ENCODE data around the gene GALT. TPM values are rescaled to one million over a fixed set of nuclear protein-coding genes. Genes with fewer than 3 reads are reported as not detected.
A peak's percentile ranks its signal among the peaks of the same experiment; 100 is the strongest.
"Not testable (repeated sequence)": the region's sequence is repeated elsewhere in the genome, so short reads cannot be mapped to it uniquely, and the experiment has no call there.

Gene GALT
- total and polyA plus RNA-seq, 2 donors from 2014 or later: 49.2 to 83.7 TPM

- no peaks in the 10 kb centered on the region for H3K27me3 ChIP-seq (ENCODE audit: control insufficient read depth, insufficient read depth, low read length)
- no peaks in the 10 kb centered on the region for H3K9me3 ChIP-seq (ENCODE audit: control insufficient read depth in 2 of 3, insufficient read depth in 1 of 3, low read length in 3 of 3)
- TF ChIP-seq, protein P1, sequence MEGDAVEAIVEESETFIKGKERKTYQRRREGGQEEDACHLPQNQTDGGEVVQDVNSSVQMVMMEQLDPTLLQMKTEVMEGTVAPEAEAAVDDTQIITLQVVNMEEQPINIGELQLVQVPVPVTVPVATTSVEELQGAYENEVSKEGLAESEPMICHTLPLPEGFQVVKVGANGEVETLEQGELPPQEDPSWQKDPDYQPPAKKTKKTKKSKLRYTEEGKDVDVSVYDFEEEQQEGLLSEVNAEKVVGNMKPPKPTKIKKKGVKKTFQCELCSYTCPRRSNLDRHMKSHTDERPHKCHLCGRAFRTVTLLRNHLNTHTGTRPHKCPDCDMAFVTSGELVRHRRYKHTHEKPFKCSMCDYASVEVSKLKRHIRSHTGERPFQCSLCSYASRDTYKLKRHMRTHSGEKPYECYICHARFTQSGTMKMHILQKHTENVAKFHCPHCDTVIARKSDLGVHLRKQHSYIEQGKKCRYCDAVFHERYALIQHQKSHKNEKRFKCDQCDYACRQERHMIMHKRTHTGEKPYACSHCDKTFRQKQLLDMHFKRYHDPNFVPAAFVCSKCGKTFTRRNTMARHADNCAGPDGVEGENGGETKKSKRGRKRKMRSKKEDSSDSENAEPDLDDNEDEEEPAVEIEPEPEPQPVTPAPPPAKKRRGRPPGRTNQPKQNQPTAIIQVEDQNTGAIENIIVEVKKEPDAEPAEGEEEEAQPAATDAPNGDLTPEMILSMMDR (IDR thresholded peaks at IDR 0.05; ENCODE audit: borderline replicate concordance, extremely low read depth, insufficient read depth): no peak
- intact Hi-C loops (cut with DNase I): no loop called here
- peak overlapping the region; percentile 80 to 88 (median 85) for H3K4me3 ChIP-seq (ENCODE audit: low read length in 3 of 3)
- no peak for FAIRE-seq
- no peak for DNase-seq
- peak overlapping the region; percentile 74 to 87 for H3K27ac ChIP-seq (ENCODE audit: low read depth in 2 of 2, low read length in 2 of 2)
- H3K9ac ChIP-seq (ENCODE audit: low read length in 3 of 3): peak overlapping the region; percentile 78 to 90 (median 78)
- peaks cover 2 to 7% (median 2%) of the 10 kb centered on the region in 3 donors for H3K36me3 ChIP-seq (ENCODE audit: control insufficient read depth in 2 of 3, insufficient read depth in 3 of 3, low read length in 3 of 3)
- H3K4me1 ChIP-seq (ENCODE audit: control insufficient read depth in 2 of 3, insufficient read depth in 2 of 3, low read depth in 1 of 3, low read length in 3 of 3): peaks cover 0 to 21% (median 2%) of the 10 kb centered on the region in 3 donors
These were observed 8.4 kb upstream of the GALT start for GRCh38 chr9:34638138-34638445.

DNA sequence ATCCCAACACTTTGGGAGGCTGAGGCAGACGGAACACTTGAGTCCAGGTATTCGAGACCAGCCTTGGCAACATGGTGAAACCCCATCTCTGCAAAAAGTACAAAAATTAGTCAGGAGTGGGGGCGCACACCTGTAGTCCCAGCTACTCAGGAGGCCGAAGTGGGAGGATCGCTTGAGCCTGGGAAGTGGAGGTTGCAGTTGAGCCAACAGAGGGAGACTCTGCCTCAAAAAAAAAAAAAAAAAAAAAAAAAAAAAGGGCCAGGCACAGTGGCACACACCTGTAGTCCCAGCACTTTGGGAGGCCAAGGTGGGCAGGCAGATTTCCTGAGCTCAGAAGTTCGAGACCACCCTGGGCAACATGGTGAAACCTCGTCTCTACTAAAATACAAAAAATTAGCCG is 7.2 kb upstream of the GALT start:
- intact Hi-C loops (cut with DNase I); H3K36me3 ChIP-seq (ENCODE audit: control insufficient read depth in 2 of 3, insufficient read depth in 3 of 3, low read length in 3 of 3); FAIRE-seq; H3K27me3 ChIP-seq (ENCODE audit: control insufficient read depth, insufficient read depth, low read length); H3K4me3 ChIP-seq (ENCODE audit: low read length in 3 of 3); H3K27ac ChIP-seq (ENCODE audit: low read depth in 2 of 2, low read length in 2 of 2); H3K9ac ChIP-seq (ENCODE audit: low read length in 3 of 3); DNase-seq; H3K9me3 ChIP-seq (ENCODE audit: control insufficient read depth in 2 of 3, insufficient read depth in 1 of 3, low read length in 3 of 3): not testable (repeated sequence)
- peaks cover 0 to 21% (median 3%) of the 10 kb centered on the region in 3 donors for H3K4me1 ChIP-seq (ENCODE audit: control insufficient read depth in 2 of 3, insufficient read depth in 2 of 3, low read depth in 1 of 3, low read length in 3 of 3)

DNA sequence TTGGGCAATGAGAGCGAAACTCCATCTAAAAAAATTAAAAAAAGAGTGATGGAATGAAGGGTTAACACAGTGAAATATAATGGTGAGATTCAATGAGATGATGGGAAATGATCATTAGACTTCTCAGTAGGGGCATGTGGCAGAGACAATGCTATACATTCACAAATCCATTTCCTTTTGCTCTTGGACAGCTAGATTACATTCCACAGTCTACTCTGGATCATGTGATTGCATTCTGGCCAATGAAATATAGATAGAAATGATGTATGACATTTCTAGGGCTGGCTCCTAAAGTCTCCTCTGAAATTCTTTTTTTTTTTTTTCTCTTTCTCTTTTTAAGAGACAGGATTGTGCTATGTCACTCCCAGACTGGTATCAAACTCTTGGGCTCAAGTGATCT is 3.8 kb upstream of the GALT start:
- Histone ChIP-seq H3K36me3 (ENCODE audit: control insufficient read depth in 2 of 3, insufficient read depth in 3 of 3, low read length in 3 of 3) (no peaks in the 10 kb centered on the region), H3K9ac (ENCODE audit: low read length in 3 of 3) (no peak overlapping the region), H3K27me3 (ENCODE audit: control insufficient read depth, insufficient read depth, low read length) (no peaks in the 10 kb centered on the region), H3K27ac (ENCODE audit: low read depth in 2 of 2, low read length in 2 of 2) (no peak overlapping the region), H3K4me1 (ENCODE audit: control insufficient read depth in 2 of 3, insufficient read depth in 2 of 3, low read depth in 1 of 3, low read length in 3 of 3) (peaks cover 7 to 21% (median 18%) of the 10 kb centered on the region in 3 donors), H3K4me3 (ENCODE audit: low read length in 3 of 3) (no peak overlapping the region), H3K9me3 (ENCODE audit: control insufficient read depth in 2 of 3, insufficient read depth in 1 of 3, low read length in 3 of 3) (no peaks in the 10 kb centered on the region)
- TF ChIP-seq, protein P1 (IDR thresholded peaks at IDR 0.05; ENCODE audit: borderline replicate concordance, extremely low read depth, insufficient read depth): no peak
- DNase-seq: no peak
- FAIRE-seq: no peak
- intact Hi-C loops (cut with DNase I): no loop called here

DNA sequence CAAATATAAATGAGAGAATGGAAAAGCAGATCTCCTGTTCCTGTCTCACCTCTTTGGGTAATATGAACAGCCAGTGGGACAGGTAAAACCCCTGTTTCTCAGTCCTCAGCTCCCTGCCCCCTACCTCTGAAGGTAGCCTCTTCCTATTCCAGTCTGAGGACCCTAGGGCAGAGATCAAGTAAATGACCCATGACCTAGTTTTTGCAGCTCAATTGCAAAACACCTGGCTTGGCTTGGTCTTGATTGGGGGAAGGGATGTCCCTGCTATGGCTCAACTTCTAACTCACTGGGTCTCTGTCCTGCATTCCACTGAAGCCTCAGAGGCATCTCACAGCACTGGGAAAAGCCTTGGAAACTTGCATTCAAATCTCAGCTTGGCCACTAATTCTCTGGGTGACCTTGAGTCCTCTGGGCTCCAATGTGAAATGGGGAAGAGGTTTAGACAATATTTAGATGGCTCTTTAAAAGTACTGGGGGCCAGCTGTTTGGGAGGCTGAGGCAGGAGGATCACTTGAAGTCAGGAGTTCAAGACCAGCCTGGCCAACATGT is 1.6 kb upstream of the GALT start:
- intact Hi-C loops (cut with DNase I): no loop called here
- Histone ChIP-seq H3K9ac (ENCODE audit: low read length in 3 of 3) (no peak overlapping the region), H3K36me3 (ENCODE audit: control insufficient read depth in 2 of 3, insufficient read depth in 3 of 3, low read length in 3 of 3) (peaks cover 4 to 18% (median 5%) of the 10 kb centered on the region in 3 donors), H3K9me3 (ENCODE audit: control insufficient read depth in 2 of 3, insufficient read depth in 1 of 3, low read length in 3 of 3) (no peaks in the 10 kb centered on the region), H3K4me3 (ENCODE audit: low read length in 3 of 3) (no peak overlapping the region), H3K27me3 (ENCODE audit: control insufficient read depth, insufficient read depth, low read length) (no peaks in the 10 kb centered on the region), H3K27ac (ENCODE audit: low read depth in 2 of 2, low read length in 2 of 2) (peak overlapping the region; percentile 9 to 14), H3K4me1 (ENCODE audit: control insufficient read depth in 2 of 3, insufficient read depth in 2 of 3, low read depth in 1 of 3, low read length in 3 of 3) (peaks cover 7 to 32% (median 17%) of the 10 kb centered on the region in 3 donors)
- TF ChIP-seq, protein P1 (IDR thresholded peaks at IDR 0.05; ENCODE audit: borderline replicate concordance, extremely low read depth, insufficient read depth): no peak
- FAIRE-seq (no peak), DNase-seq (peak in 1 of 5 donors; percentile 25)

All from kidney (tissue), 14 donors.